Fibroblast of mammary gland (primary cell): ENCODE data around the gene KLHL7.

ENCODE experiments used
- DNase-seq: peaks from one replicate; pipeline ENCODE4 v3.0.0-alpha.2; 2010; ENCODE audit warnings: low read depth
- H3K4me3 ChIP-seq: 2 replicates; pipeline ENCODE4 v1.5.1; 2011; ENCODE audit warnings: low read depth, mild to moderate bottlenecking, low read length, moderate library complexity; ENCODE audit not compliant: control insufficient read depth
- CTCF ChIP-seq: conservative IDR thresholded peaks from 2 replicates; pipeline ENCODE4 v1.5.1; 2011; ENCODE audit warnings: low read depth, low read length, inconsistent platforms; ENCODE audit not compliant: control insufficient read depth, insufficient read depth

Gene KLHL7

DNA sequence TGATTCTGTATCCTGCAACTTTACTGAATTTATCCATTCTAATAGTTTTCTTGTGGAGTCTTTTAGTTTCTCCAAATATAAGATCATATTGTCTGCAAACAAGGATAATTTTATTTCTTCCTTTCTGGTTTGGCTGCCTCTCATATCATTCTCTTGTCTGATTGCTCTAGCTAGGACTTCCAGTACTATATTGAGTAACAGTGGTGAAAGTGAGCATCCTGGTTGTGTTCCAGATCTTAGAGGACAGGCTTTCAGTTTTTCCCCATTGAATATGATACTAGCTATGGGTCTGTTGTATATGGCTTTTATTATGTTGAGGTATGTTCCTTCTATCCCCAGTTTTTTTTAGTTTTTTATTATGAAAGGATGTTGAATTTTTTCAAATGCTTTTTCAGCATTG is 28.2 kb downstream of the KLHL7 start:
- H3K4me3 ChIP-seq, result no peak overlapping the region
- DNase-seq, result no peak
- no peak for TF ChIP-seq CTCF

DNA sequence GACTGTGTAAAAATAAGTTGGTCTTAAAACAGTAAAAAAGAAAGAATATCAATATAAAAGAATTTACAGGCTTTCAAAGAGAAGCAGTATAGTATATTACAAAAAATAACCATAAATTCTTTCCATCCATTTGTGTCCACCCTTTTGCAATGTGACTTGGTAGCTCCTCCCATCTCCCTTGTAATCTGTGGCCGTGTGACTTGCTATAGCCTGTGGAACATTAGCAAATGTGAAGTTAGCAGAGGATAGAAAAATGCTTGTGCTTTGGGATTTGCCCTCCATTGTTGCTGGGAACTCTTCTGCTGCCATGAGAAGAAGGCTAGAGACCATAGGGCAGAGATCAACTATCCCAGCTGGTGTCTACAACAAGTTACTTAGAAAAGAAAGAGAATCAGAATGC is 30.2 kb downstream of the KLHL7 start:
- DNase-seq, result no peak
- TF ChIP-seq CTCF, result no peak
- no peak overlapping the region for H3K4me3 ChIP-seq

GRCh38 chr7:23136216-23136615 is 30.6 kb downstream of the KLHL7 start:
- DNase-seq, result no peak
- H3K4me3 ChIP-seq, result no peak overlapping the region
- TF ChIP-seq CTCF, result no peak

- no peak overlapping the region for H3K4me3 ChIP-seq
- TF ChIP-seq CTCF, result no peak
- DNase-seq, result no peak
Observed at GRCh38 chr7:23157679-23158078, 52.1 kb downstream of the KLHL7 start.

- no peak for DNase-seq
- TF ChIP-seq CTCF, result no peak
- H3K4me3 ChIP-seq, result no peak overlapping the region
Observed at GRCh38 chr7:23158546-23158945, 53.0 kb downstream of the KLHL7 start.

DNA sequence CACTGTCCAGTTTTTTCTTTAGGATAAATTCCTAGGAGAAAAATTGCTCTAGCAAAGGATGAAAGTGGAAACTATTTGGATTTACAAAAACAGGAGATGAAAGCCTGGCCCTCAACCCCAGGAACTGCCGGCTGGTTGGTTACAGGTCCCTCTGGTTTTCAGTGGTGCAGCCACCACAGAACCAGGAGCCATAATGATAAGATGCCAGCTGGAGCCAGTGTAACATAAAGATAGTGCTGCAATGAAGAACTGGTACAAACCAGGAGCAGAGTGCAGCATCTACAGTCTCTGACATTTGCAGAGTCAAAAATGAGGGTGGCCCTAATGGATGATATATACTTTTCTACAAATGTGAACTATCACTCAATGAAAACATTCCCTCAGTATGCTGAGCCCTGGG is 55.9 kb downstream of the KLHL7 start:
- no peak for DNase-seq
- no peak for TF ChIP-seq CTCF
- no peak overlapping the region for H3K4me3 ChIP-seq

- TF ChIP-seq CTCF, result no peak
- DNase-seq, result no peak
Observed at GRCh38 chr7:23164846-23165245, 59.3 kb downstream of the KLHL7 start.

More at GRCh38 chr7:23164846-23165245, 59.3 kb downstream of the KLHL7 start:
- H3K4me3 ChIP-seq, result no peak overlapping the region
